Body of pancreas (tissue), 4 donors: ENCODE measurements around the gene ABI3BP. TPM values are rescaled to one million over a fixed set of nuclear protein-coding genes. Genes with fewer than 3 reads are reported as not detected.

ENCODE experiments used
- ATAC-seq: fragments of 150-250 bp; one replicate; pipeline ENCODE4 v1.9.1; 2016
- DNase-seq, 4 donors: peaks; one replicate each; pipeline ENCODE4 v3.0.0-alpha.2; 2019
- H3K27ac ChIP-seq, 4 donors: fragments of 200-600 bp; sonication (generic); 1 replicate in 3 of 4; 2 replicates in 1 of 4; pipeline versions ENCODE4 v1.5.1 to v1.6.1; 2016 to 2019; ENCODE audit warnings: mild to moderate bottlenecking in 1 of 4, mixed read lengths in 1 of 4, moderate library complexity in 1 of 4
- H3K27me3 ChIP-seq, 2 donors: fragments of 200-600 bp; sonication (generic); one replicate each; pipeline ENCODE4 v1.6.0; 2016; ENCODE audit warnings: mild to moderate bottlenecking in 1 of 2
- H3K36me3 ChIP-seq, 2 donors: fragments of 200-600 bp; sonication (generic); replicated peaks in 1 of 2; 2 replicates each; pipeline ENCODE4 v1.5.1; 2016; ENCODE audit warnings: low read depth in 2 of 2; ENCODE audit not compliant: insufficient read depth in 1 of 2
- H3K4me1 ChIP-seq: fragments of 200-600 bp; sonication (generic); one replicate; pipeline ENCODE4 v1.6.0; 2016
- H3K4me3 ChIP-seq, 2 donors: fragments of 200-600 bp; sonication (generic); 1 replicate in 1 of 2; 2 replicates in 1 of 2; pipeline ENCODE4 v1.5.1; 2016 to 2019
- H3K9me3 ChIP-seq, 3 donors: fragments of 200-600 bp; sonication (generic); 1 replicate in 2 of 3; 2 replicates in 1 of 3; pipeline ENCODE4 v1.5.1; 2016
- POLR2A ChIP-seq, 3 donors: fragments of 450-650 bp; IDR thresholded peaks; one replicate each; pipeline ENCODE4 v1.6.1; 2016; ENCODE audit warnings: antibody characterized with exemption in 3 of 3, mild to moderate bottlenecking in 2 of 3
- WGBS, 2 donors: methylation state at CpG; one replicate each; pipeline ENCODE4 v1.1.5; 2017; 5-methylcytosine and 5-hydroxymethylcytosine counted together
- intact Hi-C: fragments of 100-400 bp; cut with DNase I; formaldehyde crosslinking; loops from one replicate; pipeline ENCODE4 v1.15.1; 2023
- small RNA-seq: library from RNA; depleted of rRNA; stranded (forward); fragments of <200 nt; gene quantifications from one replicate; pipeline ENCODE3, GENCODE V24; 2016
- total RNA-seq, 2 donors: library from RNA; depleted of rRNA; stranded (reverse); fragments of >200 nt; gene quantifications; one replicate each; pipeline ENCODE4 v1.1.0, GENCODE V29; 2016
- TF ChIP-seq, protein P1 (sequence below), 7 experiments: fragments of 450-650 bp in 4 of 7; fragments of 200-600 bp in 3 of 7; sonication (generic) in 3 of 7; IDR thresholded peaks; one replicate each; pipeline ENCODE4 v1.5.1; 2016 to 2019; ENCODE audit warnings: antibody characterized with exemption in 7 of 7

The ABI3BP gene
- total RNA-seq, 2 donors from 2014 or later: 9.3 to 19.8 TPM

GRCh38 chr3:100703865-100704264, 289.4 kb downstream of the ABI3BP start:
- H3K9me3 ChIP-seq: no peaks in the 10 kb centered on the region
- no peaks in the 10 kb centered on the region for H3K27me3 ChIP-seq
- WGBS, 2 donors: 34 to 42% methylated on average over 4 of the region's 4 CpGs
- intact Hi-C loops: no loop called here
- H3K4me3 ChIP-seq: no peak overlapping the region
- no peaks in the 10 kb centered on the region for H3K4me1 ChIP-seq
- peak overlapping the region in 2 of 4 donors; percentile 6 to 35 for H3K27ac ChIP-seq
- DNase-seq: no peak
- H3K36me3 ChIP-seq: no peaks in the 10 kb centered on the region
- no peak for TF ChIP-seq POLR2A (IDR thresholded peaks at IDR 0.05)
- TF ChIP-seq, protein P1, sequence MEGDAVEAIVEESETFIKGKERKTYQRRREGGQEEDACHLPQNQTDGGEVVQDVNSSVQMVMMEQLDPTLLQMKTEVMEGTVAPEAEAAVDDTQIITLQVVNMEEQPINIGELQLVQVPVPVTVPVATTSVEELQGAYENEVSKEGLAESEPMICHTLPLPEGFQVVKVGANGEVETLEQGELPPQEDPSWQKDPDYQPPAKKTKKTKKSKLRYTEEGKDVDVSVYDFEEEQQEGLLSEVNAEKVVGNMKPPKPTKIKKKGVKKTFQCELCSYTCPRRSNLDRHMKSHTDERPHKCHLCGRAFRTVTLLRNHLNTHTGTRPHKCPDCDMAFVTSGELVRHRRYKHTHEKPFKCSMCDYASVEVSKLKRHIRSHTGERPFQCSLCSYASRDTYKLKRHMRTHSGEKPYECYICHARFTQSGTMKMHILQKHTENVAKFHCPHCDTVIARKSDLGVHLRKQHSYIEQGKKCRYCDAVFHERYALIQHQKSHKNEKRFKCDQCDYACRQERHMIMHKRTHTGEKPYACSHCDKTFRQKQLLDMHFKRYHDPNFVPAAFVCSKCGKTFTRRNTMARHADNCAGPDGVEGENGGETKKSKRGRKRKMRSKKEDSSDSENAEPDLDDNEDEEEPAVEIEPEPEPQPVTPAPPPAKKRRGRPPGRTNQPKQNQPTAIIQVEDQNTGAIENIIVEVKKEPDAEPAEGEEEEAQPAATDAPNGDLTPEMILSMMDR (IDR thresholded peaks at IDR 0.05): no peak
- peak; percentile 64 for ATAC-seq

DNA sequence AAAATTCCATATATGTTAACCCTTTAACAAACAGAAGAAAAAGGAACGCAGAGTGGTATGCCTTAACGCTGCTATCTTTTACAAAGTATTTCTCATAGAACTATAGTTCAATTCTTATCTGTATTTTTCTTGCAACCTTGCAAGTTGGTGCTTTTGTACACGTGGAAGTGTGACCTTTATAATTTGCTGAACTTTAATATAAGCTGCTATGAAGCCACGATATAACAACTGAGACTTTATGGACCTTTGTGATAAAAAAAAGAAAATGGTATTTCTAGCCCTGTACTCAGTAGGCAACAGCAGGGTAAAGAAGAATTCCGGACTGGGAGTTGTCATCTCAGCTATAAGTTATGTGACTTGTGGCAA, 290.3 kb downstream of the ABI3BP start:
- no peak for DNase-seq
- no peaks in the 10 kb centered on the region for H3K4me1 ChIP-seq
- intact Hi-C loops: no loop called here
- no peak overlapping the region for H3K4me3 ChIP-seq
- peak overlapping the region in 1 of 4 donors; percentile 35 for H3K27ac ChIP-seq
- 56 to 61% methylated on average over 5 of the region's 5 CpGs for WGBS, 2 donors
- no peaks in the 10 kb centered on the region for H3K9me3 ChIP-seq
- no peaks in the 10 kb centered on the region for H3K27me3 ChIP-seq
- no peak for TF ChIP-seq POLR2A (IDR thresholded peaks at IDR 0.05)
- TF ChIP-seq, protein P1 (IDR thresholded peaks at IDR 0.05): no peak
- no peak for ATAC-seq
- H3K36me3 ChIP-seq: no peaks in the 10 kb centered on the region

DNA sequence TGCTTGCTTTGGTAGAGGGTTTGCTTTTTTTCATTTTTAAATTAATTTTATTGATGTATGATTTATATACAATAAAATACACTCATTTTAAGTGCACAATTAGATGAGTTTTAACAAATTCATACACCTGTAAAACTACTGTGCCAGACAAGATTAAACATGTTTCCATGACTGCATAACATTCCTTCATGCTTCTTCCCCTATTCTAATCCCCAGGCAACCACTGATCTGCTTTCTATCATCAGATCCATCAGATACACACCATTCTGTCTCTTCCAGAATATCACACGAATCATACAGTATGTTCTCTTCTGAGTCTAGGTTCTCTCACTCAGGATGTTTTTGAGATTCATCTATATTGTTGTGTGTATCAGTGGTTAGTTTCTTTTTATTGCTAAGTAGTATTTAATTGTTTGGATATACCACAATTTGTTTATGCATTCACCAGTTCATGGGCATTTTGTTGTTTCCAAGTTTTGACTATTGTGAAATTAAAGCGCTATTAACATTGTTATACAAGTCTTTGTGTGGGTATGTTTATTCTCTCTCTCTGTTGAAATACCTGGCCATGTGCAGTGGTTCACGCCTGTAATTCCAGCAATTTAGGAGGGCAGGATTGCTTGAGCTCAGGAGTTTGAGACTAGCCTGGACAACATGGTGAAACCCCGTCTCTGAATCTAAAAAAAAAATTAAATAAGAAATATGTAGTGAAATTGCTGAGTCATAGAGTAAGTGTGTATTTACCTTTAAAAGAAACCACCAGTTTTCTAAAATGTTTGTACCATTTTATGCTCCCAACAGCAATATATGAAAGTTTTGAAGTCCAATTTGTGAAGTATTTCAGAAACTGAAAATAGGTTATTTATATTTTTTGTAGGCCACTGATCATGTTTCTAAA, 290.9 kb downstream of the ABI3BP start:
- WGBS, 2 donors: 56 to 70% methylated on average over 4 of the region's 4 CpGs
- DNase-seq: no peak
- no peak for ATAC-seq
- no peaks in the 10 kb centered on the region for H3K9me3 ChIP-seq
- H3K36me3 ChIP-seq: no peaks in the 10 kb centered on the region
- H3K27me3 ChIP-seq: no peaks in the 10 kb centered on the region
- no peak for TF ChIP-seq POLR2A (IDR thresholded peaks at IDR 0.05)
- TF ChIP-seq, protein P1 (IDR thresholded peaks at IDR 0.05): no peak
- no peak overlapping the region for H3K27ac ChIP-seq
- intact Hi-C loops: no loop called here
- no peak overlapping the region for H3K4me3 ChIP-seq
- no peaks in the 10 kb centered on the region for H3K4me1 ChIP-seq

- H3K27ac ChIP-seq: no peak overlapping the region
- H3K9me3 ChIP-seq: no peaks in the 10 kb centered on the region
- H3K27me3 ChIP-seq: no peaks in the 10 kb centered on the region
- TF ChIP-seq POLR2A (IDR thresholded peaks at IDR 0.05): no peak
- TF ChIP-seq, protein P1 (IDR thresholded peaks at IDR 0.05): no peak
- H3K36me3 ChIP-seq: no peaks in the 10 kb centered on the region
- no peak overlapping the region for H3K4me3 ChIP-seq
- intact Hi-C loops: no loop called here
- no peaks in the 10 kb centered on the region for H3K4me1 ChIP-seq
- no peak for ATAC-seq
- no peak for DNase-seq
- 76 to 81% methylated on average over 5 of the region's 5 CpGs for WGBS, 2 donors
Observed at GRCh38 chr3:100700708-100701107, 292.5 kb downstream of the ABI3BP start.

Small RNA genes within 50 kb of the gene (small RNA-seq; reads per million reads assigned to genes)
- not detected for gene RNU6-865P
